Measurements from ENCODE around the gene TNIP3. TPM values are rescaled to one million over a fixed set of nuclear protein-coding genes. Genes with fewer than 3 reads are reported as not detected.

TNIP3 gene
- total and polyA plus RNA-seq, 9 of the 15 experiments (the other 6 are each of a cell fraction or from before 2014, with no cell fraction given): 0.14 TPM; not detected in 8

- TF ChIP-seq MGA (IDR thresholded peaks at IDR 0.05): no peak
- no peak for TF ChIP-seq RCOR1 (IDR thresholded peaks at IDR 0.05; ENCODE audit: borderline replicate concordance in 1 of 2, low read depth in 2 of 2, low read length in 2 of 2)
- no peak for TF ChIP-seq IRF1 (CRISPR knock-in tag; IDR thresholded peaks at IDR 0.05; ENCODE audit: borderline replicate concordance)
- TF ChIP-seq PTBP1 (IDR thresholded peaks at IDR 0.05; ENCODE audit: low read depth, low read length): no peak
- no peak for TF ChIP-seq ETS2 (tag; IDR thresholded peaks at IDR 0.05; ENCODE audit: borderline replicate concordance, poor library complexity, severe bottlenecking)
- TF ChIP-seq NR0B1 (IDR thresholded peaks at IDR 0.05; ENCODE audit: partially characterized antibody): no peak
- no peak for TF ChIP-seq CHD2 (IDR thresholded peaks at IDR 0.05; ENCODE audit: low read depth, low read length)
- no peak for TF ChIP-seq MAZ (CRISPR knock-in tag; conservative IDR thresholded peaks at IDR 0.05 in 1 of 2, IDR thresholded peaks at IDR 0.05 in 1 of 2)
- no peak for TF ChIP-seq GTF2F1 (IDR thresholded peaks at IDR 0.05; ENCODE audit: low read depth, low read length)
- no peak for TF ChIP-seq MLLT1 (IDR thresholded peaks at IDR 0.05)
- TF ChIP-seq E2F4 (CRISPR knock-in tag; IDR thresholded peaks at IDR 0.05; ENCODE audit: low read depth): no peak
These were observed 44.4 kb downstream of the TNIP3 start (continued) for GRCh38 chr4:121119715-121120114.

Data from K562 (cell line).